Caco-2 (cell line): ENCODE measurements around the gene TGOLN2. TPM values are rescaled to one million over a fixed set of nuclear protein-coding genes. Genes with fewer than 3 reads are reported as not detected.
"Not testable (repeated sequence)": the region's sequence is repeated elsewhere in the genome, so short reads cannot be mapped to it uniquely, and the experiment has no call there.

Experiments used
- BruUV-seq: library from RNA; stranded (reverse); fragments of 400-500 nt; replicated peaks from 2 replicates; lab custom pipeline; 2021; lab: Mats Ljungman, UMichigan
- CTCF ChIA-PET: fragments of 300-600 bp; sonication (Branson Sonifier 250); formaldehyde crosslinking; loops from one replicate; lab custom pipeline; 2022; ENCODE audit warnings: antibody characterized with exemption; lab: Charles Lee
- POLR2A ChIA-PET: fragments of 300-600 bp; sonication (Branson Sonifier 250); formaldehyde crosslinking; loops from one replicate; lab custom pipeline; 2022; ENCODE audit warnings: antibody characterized with exemption; lab: Charles Lee
- DNase-seq, 2 experiments: peaks; one replicate each; pipeline versions ENCODE4 v3.0.0 to v3.0.0-alpha.2; 2020 to 2022
- H3K27me3 ChIP-seq: replicated peaks from 2 replicates; pipeline ENCODE4 v1.6.0; 2011; ENCODE audit warnings: low read length; ENCODE audit not compliant: control insufficient read depth, insufficient read depth
- H3K36me3 ChIP-seq: 2 replicates; pipeline ENCODE4 v1.5.1; 2011; ENCODE audit warnings: low read length; ENCODE audit not compliant: control insufficient read depth, insufficient read depth
- H3K4me1 ChIP-seq: fragments of 250-450 bp; sonication (Bioruptor Pico); 2 replicates; pipeline ENCODE4 v1.5.1; 2020; ENCODE audit warnings: mild to moderate bottlenecking
- H3K4me3 ChIP-seq: 2 replicates; pipeline ENCODE4 v1.5.1; 2011; ENCODE audit warnings: low read depth, mild to moderate bottlenecking, control low read depth, low read length
- H3K9me3 ChIP-seq: fragments of 250-450 bp; sonication (Bioruptor Pico); 2 replicates; pipeline ENCODE4 v1.5.1; 2020; ENCODE audit warnings: mild to moderate bottlenecking, moderate library complexity
- H3K27ac Mint-ChIP-seq: one replicate; pipeline ENCODE4 v1.8.0; 2022; ENCODE audit warnings: mixed read lengths; ENCODE audit not compliant: unreplicated experiment
- H3K27me3 Mint-ChIP-seq: one replicate; pipeline ENCODE4 v1.8.0; 2022; ENCODE audit warnings: mixed read lengths; ENCODE audit not compliant: insufficient read depth, unreplicated experiment
- H3K36me3 Mint-ChIP-seq: one replicate; pipeline ENCODE4 v1.8.0; 2022; ENCODE audit warnings: mild to moderate bottlenecking, mixed read lengths; ENCODE audit not compliant: insufficient read depth, unreplicated experiment
- H3K4me1 Mint-ChIP-seq: one replicate; pipeline ENCODE4 v1.8.0; 2022; ENCODE audit warnings: low read depth, mixed read lengths; ENCODE audit not compliant: unreplicated experiment
- H3K4me3 Mint-ChIP-seq: one replicate; pipeline ENCODE4 v1.8.0; 2022; ENCODE audit warnings: mild to moderate bottlenecking, moderate library complexity, mixed read lengths; ENCODE audit not compliant: unreplicated experiment
- H3K9me3 Mint-ChIP-seq: one replicate; pipeline ENCODE4 v1.8.0; 2022; ENCODE audit warnings: mixed read lengths; ENCODE audit not compliant: unreplicated experiment
- CTCF ChIP-seq, 2 experiments: fragments of 200-600 bp in 1 of 2; IDR thresholded peaks; 1 replicate in 1 of 2; 2 replicates in 1 of 2; pipeline versions ENCODE4 v1.5.1 to v1.8.0; 2011 to 2022; ENCODE audit warnings: antibody characterized with exemption in 1 of 2, control low read depth in 1 of 2, inconsistent platforms in 1 of 2, low read depth in 1 of 2, low read length in 1 of 2, mild to moderate bottlenecking in 1 of 2, moderate library complexity in 1 of 2; ENCODE audit not compliant: insufficient read depth in 1 of 2, severe bottlenecking in 1 of 2, unreplicated experiment in 1 of 2
- intact Hi-C: fragments of 100-400 bp; cut with micrococcal nuclease; formaldehyde crosslinking; loops from one replicate; pipeline ENCODE4 v1.10.0; 2022; ENCODE audit not compliant: unreplicated experiment
- total RNA-seq: library from RNA; stranded (reverse); gene quantifications from 2 replicates; pipeline ENCODE4 v1.2.3, GENCODE V29; 2022

Gene TGOLN2
- total RNA-seq, 1 experiment from 2014 or later = 119 TPM

- ChIA-PET CTCF (no interaction called here), POLR2A (no interaction called here)
- Histone ChIP-seq H3K27me3 (no peaks in the 10 kb centered on the region), H3K36me3 (no peaks in the 10 kb centered on the region; the same call in 1 of the 2 replicates), H3K4me3 (no peak overlapping the region), H3K9me3 (no peaks in the 10 kb centered on the region), H3K4me1 (peaks cover 9% of the 10 kb centered on the region)
- Mint-ChIP-seq H3K9me3 (peaks cover 17% of the 10 kb centered on the region), H3K27ac (no peak overlapping the region), H3K4me1 (peaks cover 14% of the 10 kb centered on the region), H3K36me3 (peaks cover 21% of the 10 kb centered on the region), H3K4me3 (no peak overlapping the region), H3K27me3 (no peaks in the 10 kb centered on the region)
- intact Hi-C loops = no loop called here
- TF ChIP-seq CTCF (IDR thresholded peaks at IDR 0.05; ENCODE audit: insufficient read depth in 1 of 2, low read depth in 1 of 2, low read length in 1 of 2, severe bottlenecking in 1 of 2, unreplicated experiment in 1 of 2) = no peak
- DNase-seq = no peak
- BruUV-seq = no TSS peak
Observed at GRCh38 chr2:85330839-85331636, 3.2 kb upstream of the TGOLN2 start.

DNA sequence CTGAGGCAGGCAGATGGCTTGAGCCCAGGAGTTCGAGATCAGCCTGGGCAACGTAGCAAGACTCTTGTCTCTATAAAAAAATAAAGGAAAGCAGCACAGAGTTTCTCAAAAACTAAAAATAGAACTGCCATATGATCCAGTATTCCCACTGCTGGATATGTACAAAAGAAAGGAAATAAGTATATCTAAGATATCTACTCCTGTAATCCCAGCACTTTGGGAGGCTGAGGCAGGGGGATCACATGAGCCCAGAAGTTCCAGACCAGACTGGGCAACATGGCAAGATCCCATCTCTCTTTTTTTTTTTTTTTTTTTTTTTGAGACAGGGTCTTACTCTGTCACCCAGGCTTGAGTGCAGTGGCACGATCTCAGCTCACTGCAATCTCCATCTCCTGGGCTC, 1.9 kb upstream of the TGOLN2 start:
- H3K9me3 ChIP-seq, CTCF ChIA-PET, H3K27me3 Mint-ChIP-seq, H3K4me3 Mint-ChIP-seq, DNase-seq, BruUV-seq, H3K36me3 ChIP-seq, H3K4me3 ChIP-seq, H3K27me3 ChIP-seq, H3K27ac Mint-ChIP-seq, POLR2A ChIA-PET: not testable (repeated sequence)
- H3K9me3 Mint-ChIP-seq = peaks cover 11% of the 10 kb centered on the region
- intact Hi-C loops = loop anchor here (5.0 kb wide), 1 partner anchor 208 kb away; the partner anchor contains the start of gene MAT2A
- H3K4me1 ChIP-seq = peaks cover 20% of the 10 kb centered on the region
- H3K4me1 Mint-ChIP-seq = peaks cover 21% of the 10 kb centered on the region
- H3K36me3 Mint-ChIP-seq = peaks cover 35% of the 10 kb centered on the region

GRCh38 chr2:85329181-85329651, 1.4 kb upstream of the TGOLN2 start:
- Mint-ChIP-seq H3K36me3 (peaks cover 40% of the 10 kb centered on the region), H3K4me3 (no peak overlapping the region), H3K9me3 (peaks cover 7% of the 10 kb centered on the region), H3K4me1 (peaks cover 22% of the 10 kb centered on the region), H3K27me3 (no peaks in the 10 kb centered on the region), H3K27ac (no peak overlapping the region)
- no peaks in the 10 kb centered on the region for H3K9me3 ChIP-seq
- H3K27me3 ChIP-seq = no peaks in the 10 kb centered on the region
- peaks cover 25% of the 10 kb centered on the region for H3K4me1 ChIP-seq
- POLR2A ChIA-PET = interaction anchor here (2.5 kb wide), 1 partner anchor 90 kb away, joined by 8 read pairs; the partner anchor contains the start of gene SH2D6
- no peak for DNase-seq
- no peak for TF ChIP-seq CTCF (IDR thresholded peaks at IDR 0.05; ENCODE audit: insufficient read depth in 1 of 2, low read depth in 1 of 2, low read length in 1 of 2, severe bottlenecking in 1 of 2, unreplicated experiment in 1 of 2)
- H3K36me3 ChIP-seq = no peaks in the 10 kb centered on the region; the same call in 1 of the 2 replicates
- CTCF ChIA-PET = no interaction called here
- no peak overlapping the region for H3K4me3 ChIP-seq
- intact Hi-C loops = loop anchor here (5.0 kb wide), 1 partner anchor 208 kb away; the partner anchor contains the start of gene MAT2A
- BruUV-seq = no TSS peak
